Large intestine (tissue), 12 donors: ENCODE data around the gene NPTXR. TPM values are rescaled to one million over a fixed set of nuclear protein-coding genes. Genes with fewer than 3 reads are reported as not detected.

Source experiments
- DNase-seq, 2 donors: peaks; one replicate each; pipeline versions ENCODE4 v3.0.0 to v3.0.0-alpha.2; 2013
- H3K27ac ChIP-seq: one replicate; pipeline ENCODE4 v1.5.1; 2013; ENCODE audit warnings: low read length
- H3K27me3 ChIP-seq: 2 replicates; pipeline ENCODE4 v1.6.1; 2013; ENCODE audit warnings: low read length; ENCODE audit not compliant: control insufficient read depth, insufficient read depth
- H3K36me3 ChIP-seq: 2 replicates; pipeline ENCODE4 v1.6.1; 2013; ENCODE audit warnings: low read length; ENCODE audit not compliant: control insufficient read depth, insufficient read depth
- H3K4me1 ChIP-seq: one replicate; pipeline ENCODE4 v1.6.1; 2013; ENCODE audit warnings: low read length; ENCODE audit not compliant: control insufficient read depth, insufficient read depth
- H3K4me3 ChIP-seq: one replicate; pipeline ENCODE4 v1.5.1; 2013; ENCODE audit warnings: low read length
- H3K9me3 ChIP-seq: one replicate; pipeline ENCODE4 v1.6.1; 2013; ENCODE audit warnings: mild to moderate bottlenecking, low read depth, low read length, moderate library complexity; ENCODE audit not compliant: control insufficient read depth
- WGBS: methylation state at CpG from one replicate; pipeline ENCODE4 v1.1.5; 2013; ENCODE audit warnings: low lambda C conversion rate; ENCODE audit not compliant: insufficient coverage; 5-methylcytosine and 5-hydroxymethylcytosine counted together
- long read RNA-seq, 11 donors: transcript quantifications; one replicate each; lab custom pipeline, GENCODE V29; 2026
- polyA plus RNA-seq: library from polyadenylated mRNA; unstranded; fragments of 120-200 nt; gene quantifications from one replicate; pipeline ENCODE4 v1.2.1, GENCODE V29; 2013

NPTXR gene
- 9.8 TPM for polyA plus RNA-seq
- long read RNA-seq, donor 1 = 0 reads
- long read RNA-seq, donor 2, full-length matches to known transcripts = 1 of 1 reads
- long read RNA-seq, donor 2, partial matches to known transcripts = 0 of 1 reads
- long read RNA-seq, donor 2, other reads (novel, unspliced or antisense) = 0 of 1 reads
- long read RNA-seq, donor 3 = 0 reads
- long read RNA-seq, donor 4 = 0 reads
- long read RNA-seq, donor 5, full-length matches to known transcripts = 1 of 1 reads
- long read RNA-seq, donor 5, partial matches to known transcripts = 0 of 1 reads
- long read RNA-seq, donor 5, other reads (novel, unspliced or antisense) = 0 of 1 reads
- long read RNA-seq, donor 6, full-length matches to known transcripts = 2 of 2 reads
- long read RNA-seq, donor 6, partial matches to known transcripts = 0 of 2 reads
- long read RNA-seq, donor 6, other reads (novel, unspliced or antisense) = 0 of 2 reads
- long read RNA-seq, donor 7, full-length matches to known transcripts = 2 of 2 reads
- long read RNA-seq, donor 7, partial matches to known transcripts = 0 of 2 reads
- long read RNA-seq, donor 7, other reads (novel, unspliced or antisense) = 0 of 2 reads
- long read RNA-seq, donor 8, full-length matches to known transcripts = 1 of 1 reads
- long read RNA-seq, donor 8, partial matches to known transcripts = 0 of 1 reads
- long read RNA-seq, donor 8, other reads (novel, unspliced or antisense) = 0 of 1 reads
- long read RNA-seq, donor 9, full-length matches to known transcripts = 1 of 1 reads
- long read RNA-seq, donor 9, partial matches to known transcripts = 0 of 1 reads
- long read RNA-seq, donor 9, other reads (novel, unspliced or antisense) = 0 of 1 reads
- long read RNA-seq, donor 10, full-length matches to known transcripts = 3 of 3 reads
- long read RNA-seq, donor 10, partial matches to known transcripts = 0 of 3 reads
- long read RNA-seq, donor 10, other reads (novel, unspliced or antisense) = 0 of 3 reads
- long read RNA-seq, donor 11, full-length matches to known transcripts = 1 of 1 reads
- long read RNA-seq, donor 11, partial matches to known transcripts = 0 of 1 reads
- long read RNA-seq, donor 11, other reads (novel, unspliced or antisense) = 0 of 1 reads

- Histone ChIP-seq H3K4me1 (peaks cover 6% of the 10 kb centered on the region), H3K27me3 (peaks cover 16% of the 10 kb centered on the region)
- DNase-seq = peak in 1 of 2 donors; percentile 66
Measured at GRCh38 chr22:38843657-38844314, at the start of gene NPTXR. Gene NPTXR (minus strand): TSS chr22:38844028.

GRCh38 chr22:38891256-38891655 lies 47.4 kb upstream of the NPTXR start:
- H3K4me3 ChIP-seq = no peak overlapping the region
- H3K27me3 ChIP-seq = no peaks in the 10 kb centered on the region
- H3K36me3 ChIP-seq = no peaks in the 10 kb centered on the region
- no peak overlapping the region for H3K27ac ChIP-seq
- WGBS = no CpG with 5 or more reads among the region's 9 CpGs
- no peaks in the 10 kb centered on the region for H3K4me1 ChIP-seq
- DNase-seq = no peak
- no peaks in the 10 kb centered on the region for H3K9me3 ChIP-seq

More at GRCh38 chr22:38843657-38844314, at the start of gene NPTXR:
- no peaks in the 10 kb centered on the region for H3K36me3 ChIP-seq
- no CpG with 5 or more reads among the region's 105 CpGs for WGBS
- H3K4me3 ChIP-seq = peak within 1 kb of the TSS; percentile 26
- no peaks in the 10 kb centered on the region for H3K9me3 ChIP-seq
- no peak within 1 kb of the TSS for H3K27ac ChIP-seq

GRCh38 chr22:38890377-38890776 lies 46.5 kb upstream of the NPTXR start:
- no peak for DNase-seq
- Histone ChIP-seq H3K27ac (no peak overlapping the region), H3K4me3 (no peak overlapping the region), H3K4me1 (no peaks in the 10 kb centered on the region), H3K36me3 (no peaks in the 10 kb centered on the region), H3K9me3 (no peaks in the 10 kb centered on the region), H3K27me3 (no peaks in the 10 kb centered on the region)
- no CpG with 5 or more reads among the region's 5 CpGs for WGBS

- 60% methylated on average over 1 of the region's 5 CpGs for WGBS
- Histone ChIP-seq H3K27ac (no peak overlapping the region), H3K4me1 (peaks cover 12% of the 10 kb centered on the region), H3K27me3 (peaks cover 2% of the 10 kb centered on the region), H3K36me3 (no peaks in the 10 kb centered on the region), H3K9me3 (no peaks in the 10 kb centered on the region), H3K4me3 (no peak overlapping the region)
- DNase-seq = no peak
Measured at GRCh38 chr22:38886333-38886732, 42.5 kb upstream of the NPTXR start.

GRCh38 chr22:38882972-38883622 lies 39.3 kb upstream of the NPTXR start:
- peak overlapping the region; percentile 70 for H3K27ac ChIP-seq
- H3K36me3 ChIP-seq = no peaks in the 10 kb centered on the region
- H3K4me1 ChIP-seq = peaks cover 12% of the 10 kb centered on the region
- no peak overlapping the region for H3K4me3 ChIP-seq
- WGBS = 90% methylated on average over 1 of the region's 9 CpGs
- H3K9me3 ChIP-seq = no peaks in the 10 kb centered on the region
- no peak for DNase-seq
- H3K27me3 ChIP-seq = peaks cover 2% of the 10 kb centered on the region

GRCh38 chr22:38881997-38882879 lies 38.4 kb upstream of the NPTXR start:
- Histone ChIP-seq H3K27me3 (peaks cover 2% of the 10 kb centered on the region), H3K27ac (peak overlapping the region; percentile 70), H3K4me3 (no peak overlapping the region), H3K36me3 (no peaks in the 10 kb centered on the region), H3K9me3 (no peaks in the 10 kb centered on the region), H3K4me1 (peaks cover 12% of the 10 kb centered on the region)
- DNase-seq = no peak
- WGBS = 86% methylated on average over 1 of the region's 8 CpGs

GRCh38 chr22:38881464-38881871 lies 37.6 kb upstream of the NPTXR start:
- DNase-seq = peak in 1 of 2 donors; percentile 45
- Histone ChIP-seq H3K36me3 (no peaks in the 10 kb centered on the region), H3K4me1 (peaks cover 12% of the 10 kb centered on the region), H3K4me3 (no peak overlapping the region), H3K27ac (peak overlapping the region; percentile 70), H3K27me3 (peaks cover 2% of the 10 kb centered on the region), H3K9me3 (no peaks in the 10 kb centered on the region)
- no CpG with 5 or more reads among the region's 9 CpGs for WGBS

- Histone ChIP-seq H3K27ac (no peak overlapping the region), H3K27me3 (peaks cover 2% of the 10 kb centered on the region), H3K4me3 (no peak overlapping the region), H3K9me3 (no peaks in the 10 kb centered on the region), H3K4me1 (peaks cover 12% of the 10 kb centered on the region), H3K36me3 (no peaks in the 10 kb centered on the region)
- no CpG with 5 or more reads among the region's 5 CpGs for WGBS
- DNase-seq = no peak
Measured at GRCh38 chr22:38879961-38880360, 36.1 kb upstream of the NPTXR start.

- H3K27me3 ChIP-seq = peaks cover 2% of the 10 kb centered on the region
- DNase-seq = no peak
- H3K4me3 ChIP-seq = no peak overlapping the region
- WGBS = no CpG with 5 or more reads among the region's 5 CpGs
- H3K9me3 ChIP-seq = no peaks in the 10 kb centered on the region
- H3K4me1 ChIP-seq = peaks cover 12% of the 10 kb centered on the region
- no peaks in the 10 kb centered on the region for H3K36me3 ChIP-seq
- H3K27ac ChIP-seq = no peak overlapping the region
Measured at GRCh38 chr22:38879108-38879729, 35.4 kb upstream of the NPTXR start.
